C1 segment of cervical spinal cord (tissue), 14 donors: Measurements from ENCODE around the gene CARS2.

Source experiments
- DNase-seq, 14 donors: peaks; one replicate each; lab custom pipeline; 2025; lab: John Stamatoyannopoulos, UW

The CARS2 gene

GRCh38 chr13:110653851-110654250, 52.1 kb downstream of the CARS2 start:
- DNase-seq: no peak

GRCh38 chr13:110653271-110653670, 52.6 kb downstream of the CARS2 start:
- DNase-seq: no peak

- DNase-seq: no peak
Observed at GRCh38 chr13:110652764-110653163, 53.2 kb downstream of the CARS2 start.

GRCh38 chr13:110652231-110652730, 53.6 kb downstream of the CARS2 start:
- no peak for DNase-seq

- DNase-seq: no peak
Observed at GRCh38 chr13:110651726-110652230, 54.1 kb downstream of the CARS2 start.

GRCh38 chr13:110651271-110651670, 54.6 kb downstream of the CARS2 start:
- DNase-seq: no peak

GRCh38 chr13:110650436-110650835, 55.5 kb downstream of the CARS2 start:
- no peak for DNase-seq

GRCh38 chr13:110649551-110649950, 56.4 kb downstream of the CARS2 start:
- no peak for DNase-seq

- DNase-seq: no peak
Observed at GRCh38 chr13:110648848-110649421, 57.0 kb downstream of the CARS2 start.

GRCh38 chr13:110648146-110648819, 57.6 kb downstream of the CARS2 start:
- DNase-seq: no peak

- DNase-seq: no peak
Observed at GRCh38 chr13:110647365-110647737, 58.6 kb downstream of the CARS2 start.

- DNase-seq: no peak
Observed at GRCh38 chr13:110646442-110647364, 59.2 kb downstream of the CARS2 start.

GRCh38 chr13:110645750-110646149, 60.2 kb downstream of the CARS2 start:
- DNase-seq: no peak

GRCh38 chr13:110644892-110645521, 60.9 kb downstream of the CARS2 start:
- peak in 12 of 14 donors; percentile 11 to 91 (median 52) for DNase-seq

- DNase-seq: no peak
Observed at GRCh38 chr13:110643768-110644421, 62.0 kb downstream of the CARS2 start.

- no peak for DNase-seq
Observed at GRCh38 chr13:110643324-110643723, 62.6 kb downstream of the CARS2 start.

- no peak for DNase-seq
Observed at GRCh38 chr13:110642291-110642981, 63.5 kb downstream of the CARS2 start.

- DNase-seq: no peak
Observed at GRCh38 chr13:110641055-110642015, 64.6 kb downstream of the CARS2 start.

GRCh38 chr13:110640591-110641029, 65.3 kb downstream of the CARS2 start:
- DNase-seq: peak in 1 of 14 donors; percentile 47
